GM23338 (cell line): ENCODE measurements around the gene GBX1. TPM values are rescaled to one million over a fixed set of nuclear protein-coding genes. Genes with fewer than 3 reads are reported as not detected.

Experiments
- ATAC-seq: fragments of 200-7000 bp; cut with Tn5 transposase; 3 replicates; pipeline ENCODE4 v1.9.1; 2020
- DNase-seq: peaks from one replicate; pipeline ENCODE4 v3.0.0-alpha.2; 2015; ENCODE audit warnings: low spot score
- H2AFZ ChIP-seq: fragments of 200-600 bp; sonication (generic); 2 replicates; pipeline ENCODE4 v1.8.0; 2016; ENCODE audit warnings: antibody characterized with exemption, mild to moderate bottlenecking, moderate library complexity
- H3F3A ChIP-seq: fragments of 200-600 bp; sonication (generic); replicated peaks from 2 replicates; pipeline ENCODE4 v1.8.0; 2017; ENCODE audit warnings: antibody characterized with exemption, mixed run types, low read depth
- H3K27ac ChIP-seq: fragments of 200-600 bp; sonication (generic); 2 replicates; pipeline ENCODE4 v1.6.1; 2016; ENCODE audit warnings: low read depth
- H3K27me3 ChIP-seq: fragments of 200-600 bp; sonication (generic); 2 replicates; pipeline ENCODE4 v1.8.0; 2016; ENCODE audit warnings: mild to moderate bottlenecking, mixed run types, moderate library complexity; ENCODE audit not compliant: insufficient read depth
- H3K36me3 ChIP-seq: fragments of 200-600 bp; sonication (generic); 2 replicates; pipeline ENCODE4 v1.8.0; 2016; ENCODE audit warnings: mild to moderate bottlenecking; ENCODE audit not compliant: insufficient read depth
- H3K4me1 ChIP-seq: fragments of 200-600 bp; sonication (generic); 2 replicates; pipeline ENCODE4 v1.8.0; 2016; ENCODE audit warnings: mild to moderate bottlenecking, moderate library complexity; ENCODE audit not compliant: insufficient read depth
- H3K4me2 ChIP-seq: fragments of 200-600 bp; sonication (generic); 2 replicates; pipeline ENCODE4 v1.7.1; 2017; ENCODE audit warnings: mixed run types
- H3K4me3 ChIP-seq: fragments of 200-600 bp; sonication (generic); 2 replicates; pipeline ENCODE4 v1.6.1; 2016; ENCODE audit warnings: mixed run types
- H3K79me2 ChIP-seq: fragments of 200-600 bp; sonication (generic); replicated peaks from 2 replicates; pipeline ENCODE4 v1.8.0; 2017; ENCODE audit warnings: mild to moderate bottlenecking; ENCODE audit not compliant: insufficient read depth
- H3K9me2 ChIP-seq: fragments of 200-600 bp; sonication (generic); 2 replicates; pipeline ENCODE4 v1.8.0; 2017; ENCODE audit not compliant: insufficient read depth
- H4K20me1 ChIP-seq: fragments of 200-600 bp; sonication (generic); replicated peaks from 2 replicates; pipeline ENCODE4 v1.8.0; 2017; ENCODE audit warnings: mild to moderate bottlenecking; ENCODE audit not compliant: insufficient read depth
- H3K27ac Mint-ChIP-seq: 2 replicates; pipeline ENCODE4 v1.8.0; 2020; ENCODE audit warnings: inconsistent platforms, mild to moderate bottlenecking, moderate library complexity, mixed read lengths
- H3K27me3 Mint-ChIP-seq: 3 replicates; pipeline ENCODE4 v1.8.0; 2022; ENCODE audit warnings: low read depth, mild to moderate bottlenecking, moderate library complexity, mixed read lengths, inconsistent platforms; ENCODE audit not compliant: insufficient read depth, poor library complexity
- H3K36me3 Mint-ChIP-seq: 3 replicates; pipeline ENCODE4 v1.8.0; 2021; ENCODE audit warnings: low read depth, mild to moderate bottlenecking, inconsistent platforms, moderate library complexity, mixed read lengths
- H3K4me1 Mint-ChIP-seq: 3 replicates; pipeline ENCODE4 v1.8.0; 2020; ENCODE audit warnings: mild to moderate bottlenecking, inconsistent platforms, mixed read lengths
- H3K4me3 Mint-ChIP-seq: 3 replicates; pipeline ENCODE4 v1.8.0; 2021; ENCODE audit warnings: moderate library complexity, mild to moderate bottlenecking, inconsistent platforms, mixed read lengths
- H3K9me3 Mint-ChIP-seq: 3 replicates; pipeline ENCODE4 v1.8.0; 2020; ENCODE audit warnings: moderate library complexity, mild to moderate bottlenecking, inconsistent platforms, mixed read lengths
- CREB1 ChIP-seq: fragments of 250-450 bp; sonication (Bioruptor Pico); IDR thresholded peaks from 2 replicates; pipeline ENCODE4 v1.5.0; 2020; ENCODE audit warnings: low read depth, mild to moderate bottlenecking, moderate library complexity
- CTCF ChIP-seq, 2 experiments: fragments of 200-600 bp in 1 of 2; sonication (generic) in 1 of 2; conservative IDR thresholded peaks; 2 replicates each; pipeline versions ENCODE4 v1.5.1 to v1.6.1; 2016 to 2017; ENCODE audit warnings: antibody characterized with exemption in 2 of 2, low read depth in 2 of 2, mild to moderate bottlenecking in 2 of 2, moderate library complexity in 1 of 2
- ETS1 ChIP-seq: IDR thresholded peaks from 2 replicates; pipeline ENCODE4 v1.6.1; 2016; ENCODE audit warnings: antibody characterized with exemption
- EZH2 ChIP-seq: fragments of 200-600 bp; sonication (generic); IDR thresholded peaks from one replicate; pipeline ENCODE4 v1.8.0; 2017; ENCODE audit warnings: antibody characterized with exemption, mild to moderate bottlenecking, low read depth; ENCODE audit not compliant: unreplicated experiment
- EZH2phosphoT487 ChIP-seq: fragments of 200-600 bp; sonication (generic); IDR thresholded peaks from one replicate; pipeline ENCODE4 v1.8.1; 2018; ENCODE audit warnings: antibody characterized with exemption; ENCODE audit not compliant: unreplicated experiment
- JUNB ChIP-seq: IDR thresholded peaks from one replicate; pipeline ENCODE4 v1.6.1; 2016; ENCODE audit warnings: antibody characterized with exemption; ENCODE audit not compliant: unreplicated experiment
- NANOG ChIP-seq: IDR thresholded peaks from 2 replicates; pipeline ENCODE4 v1.6.1; 2016; ENCODE audit warnings: antibody characterized with exemption, borderline replicate concordance
- POLR2AphosphoS5 ChIP-seq: IDR thresholded peaks from 2 replicates; pipeline ENCODE4 v1.6.1; 2016; ENCODE audit warnings: antibody characterized with exemption, low read depth
- REST ChIP-seq: IDR thresholded peaks from one replicate; pipeline ENCODE4 v1.6.1; 2018; ENCODE audit warnings: antibody characterized with exemption; ENCODE audit not compliant: unreplicated experiment
- STAT1 ChIP-seq: IDR thresholded peaks from one replicate; pipeline ENCODE4 v1.6.1; 2016; ENCODE audit warnings: antibody characterized with exemption; ENCODE audit not compliant: unreplicated experiment
- ZNF114 ChIP-seq: fragments of 250-450 bp; sonication (Bioruptor Pico); IDR thresholded peaks from 2 replicates; pipeline ENCODE4 v1.5.0; 2020; ENCODE audit warnings: mild to moderate bottlenecking, moderate library complexity
- ZNF331 ChIP-seq: fragments of 250-450 bp; sonication (Bioruptor Pico); IDR thresholded peaks from 2 replicates; pipeline ENCODE4 v1.5.0; 2020; ENCODE audit warnings: low read depth, mild to moderate bottlenecking, moderate library complexity
- ZNF462 ChIP-seq: fragments of 250-450 bp; sonication (Bioruptor Pico); IDR thresholded peaks from 2 replicates; pipeline ENCODE4 v1.5.0; 2020; ENCODE audit warnings: mild to moderate bottlenecking, moderate library complexity
- polyA plus RNA-seq: library from polyadenylated mRNA; unstranded; fragments of >200 nt; fragmentation: Nextera tagmentation; extraction: Ambion mirVana; gene quantifications from 2 replicates; pipeline ENCODE4 v1.2.1, GENCODE V29; 2016
- total RNA-seq: library from RNA; depleted of rRNA; stranded (reverse); fragments of >200 nt; shearing (Covaris generic); gene quantifications from 2 replicates; pipeline ENCODE4 v1.2.3, GENCODE V29; 2014

Gene GBX1
- total and polyA plus RNA-seq, 2 experiments from 2014 or later, result 0.24 TPM; not detected in 1

GRCh38 chr7:151115121-151115835 is 52.2 kb downstream of the GBX1 start:
- Histone ChIP-seq H3K4me1 (peaks cover 18% of the 10 kb centered on the region), H3K27me3 (peaks cover 25% of the 10 kb centered on the region), H3K9me2 (no peaks in the 10 kb centered on the region), H3K79me2 (peaks cover 13% of the 10 kb centered on the region), H2AFZ (no peak overlapping the region), H3K4me3 (peak overlapping the region; percentile 57), H3K4me2 (peak overlapping the region; percentile 81), H3K36me3 (no peaks in the 10 kb centered on the region), H4K20me1 (peaks cover 47% of the 10 kb centered on the region), H3F3A (peaks cover 10% of the 10 kb centered on the region), H3K27ac (no peak overlapping the region)
- TF ChIP-seq STAT1, result no peak
- no peak for TF ChIP-seq POLR2AphosphoS5
- TF ChIP-seq NANOG, result no peak
- no peak for TF ChIP-seq ETS1
- TF ChIP-seq ZNF462 (CRISPR knock-in tag), result no peak
- no peak for TF ChIP-seq EZH2phosphoT487
- no peak for TF ChIP-seq REST
- TF ChIP-seq CREB1 (CRISPR knock-in tag), result no peak
- TF ChIP-seq EZH2, result no peak
- no peak for TF ChIP-seq ZNF114
- no peak; a peak in 1 of 4 replicates for TF ChIP-seq CTCF (conservative IDR thresholded peaks at IDR 0.05; ENCODE audit: low read depth in 2 of 2)
- TF ChIP-seq JUNB, result no peak
- no peak for TF ChIP-seq ZNF331
- Mint-ChIP-seq H3K36me3 (peaks cover 12% of the 10 kb centered on the region), H3K27ac (no peak overlapping the region), H3K4me3 (peak overlapping the region; percentile 72), H3K9me3 (no peaks in the 10 kb centered on the region), H3K27me3 (peaks cover 21% of the 10 kb centered on the region), H3K4me1 (peaks cover 25% of the 10 kb centered on the region)
- DNase-seq, result peak; percentile 62
- ATAC-seq, result peak; percentile 13
